NCI-H69 (cell line): ENCODE results near the gene GARIN5B.

Experiments used
- DNase-seq: peaks from one replicate; lab custom pipeline; 2025; lab: John Stamatoyannopoulos, UW

GARIN5B gene

DNA sequence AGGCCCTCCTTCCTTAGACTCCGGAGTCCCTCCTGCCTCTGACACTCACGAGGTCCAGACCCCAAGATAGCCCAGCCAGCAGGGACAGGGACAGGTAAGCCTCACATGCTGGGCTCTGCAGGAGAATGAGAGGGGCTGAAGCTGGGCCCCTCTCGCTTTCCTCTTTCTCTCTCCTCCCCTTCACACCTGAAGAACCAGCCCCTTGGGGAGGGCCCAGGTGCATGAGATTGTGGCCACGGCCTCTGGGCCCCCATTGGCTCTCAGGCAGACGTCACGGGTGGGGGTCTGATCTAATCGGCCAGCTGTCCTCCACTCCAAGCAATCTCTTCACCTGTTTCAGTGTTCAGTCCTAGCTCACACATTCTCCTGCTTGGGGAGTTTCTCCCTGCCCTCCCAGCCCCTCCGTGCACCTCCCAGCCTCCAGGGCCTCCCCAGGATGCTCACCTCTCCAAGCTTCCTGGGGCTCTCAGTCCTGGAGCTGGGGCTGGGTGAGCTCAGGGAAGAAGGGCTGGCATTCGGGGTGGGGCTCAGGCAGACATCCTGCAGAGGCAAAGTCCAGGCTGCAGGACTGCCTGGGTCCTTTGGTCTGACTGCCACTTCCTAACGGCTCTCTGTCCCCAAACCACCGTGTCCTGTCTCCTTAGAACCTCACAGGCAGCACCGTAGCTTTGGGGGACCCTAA is 40.7 kb downstream of the GARIN5B start:
- peak; percentile 35 for DNase-seq

DNA sequence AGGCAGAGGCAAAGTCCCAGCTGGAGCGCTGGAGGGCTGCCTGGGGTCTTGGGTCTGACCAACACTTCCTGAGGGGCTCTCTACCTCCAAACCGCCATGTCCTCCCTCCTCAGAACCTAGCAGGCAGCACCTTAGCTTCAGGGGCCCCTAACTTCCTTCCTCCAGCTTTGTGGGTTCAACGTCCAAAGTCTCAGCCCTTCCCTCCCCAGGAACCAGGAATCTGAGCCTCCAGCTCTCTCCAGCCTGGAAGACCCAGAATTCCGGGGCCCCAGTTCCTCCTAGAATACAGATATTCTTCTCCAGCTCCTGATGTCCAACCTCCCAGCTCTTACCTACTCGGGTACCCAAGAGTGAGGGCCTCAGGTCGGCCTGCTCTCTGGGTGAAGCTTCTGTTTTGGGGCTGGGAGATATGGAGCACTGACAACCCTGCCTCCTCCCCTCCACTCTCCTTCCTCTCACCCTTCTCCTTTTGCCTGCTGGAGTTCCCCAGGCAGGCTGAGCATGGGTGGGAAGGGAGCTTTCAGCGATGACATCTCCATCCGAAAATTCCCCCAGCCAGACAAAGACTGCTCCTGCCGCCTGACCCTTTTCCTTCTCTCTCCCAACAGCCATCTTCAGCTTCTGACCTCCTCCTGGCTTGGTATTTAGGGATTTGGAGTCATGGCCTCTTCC is 41.5 kb downstream of the GARIN5B start:
- no peak for DNase-seq

DNA sequence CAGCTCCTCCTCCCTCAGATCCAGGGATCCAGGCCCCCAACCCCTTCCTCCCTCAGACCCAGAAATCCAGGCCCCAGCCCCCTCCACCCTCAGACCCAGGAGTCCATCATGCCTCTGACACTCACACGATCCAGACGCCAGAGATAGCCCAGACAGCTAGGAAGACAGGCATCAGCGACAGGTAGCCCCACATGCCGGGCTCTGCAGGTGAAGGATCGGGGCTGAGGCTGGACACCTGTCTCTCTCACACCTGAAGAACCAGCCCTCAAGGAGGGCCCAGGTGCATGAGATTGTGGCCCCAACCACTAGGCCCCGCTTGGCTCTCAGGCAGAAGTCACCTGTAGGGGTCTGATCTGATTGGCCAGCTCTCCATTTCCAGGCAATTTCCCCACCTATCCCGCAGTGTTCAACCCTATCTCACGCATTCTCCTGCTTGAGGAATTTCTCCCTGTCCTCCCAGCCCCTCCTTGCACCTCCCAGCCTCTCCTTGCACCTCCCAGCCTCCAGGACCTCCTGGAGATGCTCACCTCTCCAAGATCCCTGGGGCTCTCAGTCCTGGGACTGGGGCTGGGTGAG is 42.1 kb downstream of the GARIN5B start:
- DNase-seq, result no peak

DNA sequence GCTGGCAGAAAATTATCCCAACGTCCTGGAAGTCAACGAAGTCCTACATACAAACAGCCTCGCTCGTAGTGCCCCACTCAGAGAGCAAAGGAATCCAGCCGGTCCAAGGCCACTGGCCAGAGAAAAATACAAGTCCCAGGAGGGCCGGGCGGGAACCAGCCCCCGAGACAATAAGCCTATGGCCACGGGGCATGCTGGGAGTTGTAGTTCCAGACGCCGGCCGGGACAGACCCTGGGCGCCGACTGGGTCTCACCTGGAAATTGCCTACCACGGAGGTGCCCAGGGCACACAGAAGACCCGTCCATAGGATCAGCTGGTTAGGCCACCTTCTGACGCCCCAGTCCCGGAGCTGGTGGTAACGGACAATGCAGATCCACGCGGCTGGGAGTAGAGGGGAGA is 43.3 kb downstream of the GARIN5B start:
- DNase-seq, result peak; percentile 70

DNA sequence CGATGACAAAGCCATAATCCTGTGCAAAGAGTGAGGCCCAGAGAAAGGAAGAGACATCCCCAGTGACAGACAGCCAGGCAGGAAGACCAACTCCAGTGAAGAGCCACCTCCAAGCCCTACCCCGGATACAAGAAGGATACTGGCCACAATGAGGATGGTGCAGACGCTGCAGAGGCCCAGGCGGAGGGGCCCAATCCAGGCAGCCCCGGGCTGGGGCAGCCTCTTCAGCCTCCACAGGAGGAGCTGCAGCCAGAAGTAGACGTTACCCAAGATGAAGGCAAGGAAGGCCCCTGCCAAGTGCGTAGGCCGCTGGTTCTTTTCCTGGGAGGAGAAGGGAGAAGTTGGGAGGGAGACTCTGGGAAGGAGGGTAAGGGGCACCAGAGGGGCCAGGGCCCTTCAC is 46.4 kb downstream of the GARIN5B start:
- no peak for DNase-seq

DNA sequence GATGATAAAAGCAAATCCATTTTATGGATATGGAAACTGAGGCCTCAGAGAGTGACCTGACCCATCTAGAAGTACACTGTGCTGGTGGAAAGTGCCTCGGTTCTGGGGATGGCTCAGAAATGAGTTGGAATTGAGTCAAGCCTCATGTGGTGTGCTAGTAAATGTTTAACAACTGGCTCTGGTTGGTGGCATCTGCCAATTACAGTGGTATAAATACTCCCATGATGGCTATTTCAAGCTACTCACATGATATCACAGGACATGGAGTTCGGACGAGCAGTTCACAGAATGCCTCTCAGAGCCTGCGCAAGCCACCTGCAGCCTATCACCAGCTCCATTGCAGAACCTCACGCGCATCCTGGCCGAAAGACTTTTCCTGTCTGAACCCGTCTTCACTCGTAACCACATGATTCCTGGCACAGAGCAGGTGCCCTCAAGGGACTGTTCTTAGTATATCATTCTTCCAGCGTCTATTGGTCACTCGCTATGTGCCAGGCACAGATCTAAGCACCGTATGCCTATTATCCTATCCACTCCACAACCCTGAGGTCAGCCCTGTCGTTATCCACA is 47.0 kb downstream of the GARIN5B start:
- no peak for DNase-seq

DNA sequence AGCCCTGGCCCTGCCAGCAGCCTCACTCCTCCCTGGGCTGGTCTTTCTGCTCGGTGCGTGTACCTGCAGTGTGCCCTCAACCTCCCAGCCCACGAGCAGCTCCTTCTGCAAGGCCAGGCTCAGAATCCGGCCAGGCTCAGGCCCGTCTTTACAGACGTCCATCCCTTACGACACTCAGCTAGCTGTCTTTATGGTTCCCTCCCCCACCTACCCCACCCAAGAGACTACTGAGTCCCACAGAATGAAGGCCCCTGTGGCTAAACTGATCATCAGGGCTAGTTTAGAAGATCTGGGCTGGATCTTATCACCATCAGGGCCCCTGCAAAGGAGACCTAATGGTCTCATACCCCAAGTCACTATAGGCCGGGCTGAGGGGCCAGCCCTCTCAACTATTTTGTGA is 48.7 kb downstream of the GARIN5B start:
- DNase-seq, result no peak

DNA sequence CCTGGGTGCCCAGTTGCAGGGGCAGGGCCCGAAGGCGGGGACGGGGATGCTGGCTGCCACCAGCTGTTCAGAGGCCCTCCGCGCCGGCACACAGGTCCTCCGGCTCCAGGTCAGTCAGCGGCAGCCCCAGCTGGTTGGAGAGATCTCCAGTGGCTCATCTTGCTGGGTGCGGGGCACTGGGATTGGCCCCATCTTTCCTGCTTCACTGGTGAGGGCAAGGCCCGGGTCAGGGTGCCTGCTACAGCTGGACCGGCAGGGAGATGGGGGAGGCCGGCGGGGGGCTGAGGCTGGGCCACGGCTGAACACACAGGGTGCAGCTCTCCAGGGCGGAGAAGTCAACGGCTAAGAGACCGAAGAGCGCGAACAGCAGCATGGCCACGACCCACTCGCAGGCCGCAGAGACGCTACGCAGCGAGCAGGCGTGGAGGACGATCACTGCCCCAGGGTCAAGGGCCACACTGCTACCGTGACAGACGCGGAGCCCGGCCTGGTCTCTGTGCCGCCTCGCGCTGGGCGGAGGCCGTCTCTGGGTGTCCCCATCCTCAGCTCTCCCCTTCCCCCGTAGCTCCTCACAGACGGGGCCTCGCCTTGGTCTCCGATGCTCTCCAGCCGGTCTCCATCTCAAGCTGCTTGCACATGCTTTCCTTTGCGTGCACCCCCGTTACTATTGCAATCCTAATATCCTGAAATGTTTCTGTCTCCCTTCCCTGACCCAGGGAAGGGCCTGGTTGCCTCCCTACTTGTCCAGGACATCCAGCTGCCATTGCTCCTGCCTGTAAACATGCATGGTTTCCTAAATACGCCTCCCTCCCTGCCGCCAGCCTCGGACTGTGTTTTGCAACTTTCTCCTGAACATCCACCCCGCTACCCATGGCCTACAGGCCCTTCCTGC is 50.2 kb downstream of the GARIN5B start:
- no peak for DNase-seq

DNA sequence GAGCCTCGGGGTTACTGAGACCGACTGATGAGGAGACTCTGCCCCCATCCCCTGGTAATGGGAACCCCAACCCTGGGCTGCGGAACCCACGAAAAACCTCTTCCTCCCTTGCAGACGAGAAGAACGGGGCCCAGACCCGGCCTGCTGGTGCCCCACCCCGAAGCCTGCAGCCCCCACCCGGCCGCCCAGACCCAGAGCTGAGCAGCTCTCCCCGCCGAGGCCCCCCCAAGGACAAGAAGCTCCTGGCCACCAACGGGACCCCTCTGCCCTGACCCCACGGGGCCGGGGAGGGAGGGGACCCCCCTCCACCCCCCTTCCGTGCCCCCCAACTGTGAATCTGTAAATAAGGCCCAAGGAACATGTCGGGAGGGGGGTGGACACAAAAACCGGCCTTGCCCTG is 51.3 kb downstream of the GARIN5B start:
- no peak for DNase-seq

DNA sequence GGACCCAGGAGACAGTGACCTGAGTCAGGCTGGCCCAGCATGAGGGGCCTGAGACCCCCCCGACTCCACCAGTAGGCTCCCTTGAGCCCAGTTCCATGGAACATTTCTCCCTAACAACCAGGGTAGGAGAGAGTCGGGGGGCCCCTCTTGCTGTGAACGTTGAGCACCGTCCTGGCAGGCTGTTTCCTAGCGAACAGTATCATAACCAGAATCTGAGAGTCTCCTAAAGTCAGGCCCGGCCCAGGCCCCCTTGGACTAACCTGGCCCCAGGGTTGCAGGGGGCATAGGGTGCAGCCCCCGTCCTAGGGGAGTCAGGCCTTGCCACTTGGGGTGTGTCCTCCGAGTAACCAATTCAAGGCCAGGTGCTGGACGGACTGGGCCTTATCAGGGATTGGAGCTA is 51.7 kb downstream of the GARIN5B start:
- no peak for DNase-seq

DNA sequence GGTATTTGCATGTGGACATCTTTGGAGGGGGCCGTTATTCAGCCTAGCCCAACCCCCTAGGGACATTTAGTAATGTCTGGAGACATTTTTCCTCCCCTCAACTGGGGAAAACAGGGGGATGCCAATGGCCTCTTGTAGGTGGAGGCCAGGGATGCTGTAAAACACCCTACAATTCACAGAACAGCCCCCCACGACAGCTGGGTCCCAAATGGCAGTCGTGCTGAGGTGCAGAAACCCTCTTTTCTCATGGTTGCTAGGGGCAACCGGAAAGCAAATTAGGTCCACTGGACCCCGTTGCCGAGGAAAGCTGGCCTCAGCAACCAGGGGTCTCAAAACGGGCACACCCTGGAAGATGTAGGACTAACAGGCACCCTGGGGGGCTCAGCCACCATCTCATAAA is 52.6 kb downstream of the GARIN5B start:
- no peak for DNase-seq

DNA sequence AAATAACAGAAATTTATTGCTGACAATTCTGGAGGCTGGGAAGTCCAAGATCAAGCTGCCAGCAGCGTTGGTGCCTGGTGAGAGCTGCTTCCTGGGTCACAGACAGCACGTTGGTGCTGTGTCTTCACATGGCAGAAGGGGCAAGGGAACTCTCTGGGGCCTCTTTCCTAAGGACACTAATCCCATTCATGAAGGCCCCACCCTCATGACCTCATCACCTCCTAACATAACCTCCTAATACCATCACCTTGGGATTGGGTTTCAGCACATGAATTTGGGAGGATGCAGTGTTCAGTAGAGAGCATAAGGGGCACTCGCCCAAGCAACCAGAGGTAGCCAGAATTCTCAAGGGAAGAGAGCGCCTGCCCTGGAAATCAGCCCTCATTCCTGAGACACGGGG is 53.6 kb downstream of the GARIN5B start:
- DNase-seq, result no peak

DNA sequence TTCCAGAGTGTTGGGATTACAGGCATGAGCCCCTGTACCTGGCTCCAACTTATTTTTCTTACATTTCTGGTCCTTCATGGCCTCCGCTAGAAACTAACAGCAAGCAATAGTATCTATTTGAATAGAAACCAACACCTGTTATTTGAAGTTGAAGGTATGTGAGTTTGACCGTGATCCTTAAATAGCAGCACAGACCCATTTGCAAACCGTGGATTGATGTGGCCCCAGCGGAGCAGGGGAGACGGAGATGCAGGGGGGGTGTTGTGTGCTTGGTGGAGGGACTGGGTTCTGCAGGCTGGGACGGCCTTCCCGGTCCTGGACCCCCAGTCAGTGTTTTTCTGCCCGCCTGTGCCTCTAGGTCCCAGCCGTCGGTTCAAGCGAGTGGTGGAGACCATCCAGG is 54.8 kb downstream of the GARIN5B start:
- no peak for DNase-seq

DNA sequence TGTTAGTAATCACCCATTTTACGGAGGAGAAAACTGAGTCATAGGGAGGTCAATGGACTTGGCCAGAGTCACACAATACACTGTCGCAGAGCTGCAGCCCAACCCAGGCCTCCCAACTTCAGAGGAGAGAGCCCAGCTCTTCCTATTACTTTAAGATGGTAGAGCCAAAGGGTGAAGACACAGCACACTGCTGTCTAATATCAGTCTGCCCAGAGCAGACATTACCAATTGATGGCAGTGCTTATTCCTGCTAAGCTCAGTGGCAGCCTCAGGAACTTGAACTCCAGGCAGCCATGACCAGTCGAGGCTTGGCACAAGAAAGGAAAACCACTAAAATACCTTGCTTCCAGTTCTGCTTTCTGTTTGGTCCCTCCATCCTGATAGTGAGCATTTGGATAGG is 56.3 kb downstream of the GARIN5B start:
- DNase-seq, result no peak

DNA sequence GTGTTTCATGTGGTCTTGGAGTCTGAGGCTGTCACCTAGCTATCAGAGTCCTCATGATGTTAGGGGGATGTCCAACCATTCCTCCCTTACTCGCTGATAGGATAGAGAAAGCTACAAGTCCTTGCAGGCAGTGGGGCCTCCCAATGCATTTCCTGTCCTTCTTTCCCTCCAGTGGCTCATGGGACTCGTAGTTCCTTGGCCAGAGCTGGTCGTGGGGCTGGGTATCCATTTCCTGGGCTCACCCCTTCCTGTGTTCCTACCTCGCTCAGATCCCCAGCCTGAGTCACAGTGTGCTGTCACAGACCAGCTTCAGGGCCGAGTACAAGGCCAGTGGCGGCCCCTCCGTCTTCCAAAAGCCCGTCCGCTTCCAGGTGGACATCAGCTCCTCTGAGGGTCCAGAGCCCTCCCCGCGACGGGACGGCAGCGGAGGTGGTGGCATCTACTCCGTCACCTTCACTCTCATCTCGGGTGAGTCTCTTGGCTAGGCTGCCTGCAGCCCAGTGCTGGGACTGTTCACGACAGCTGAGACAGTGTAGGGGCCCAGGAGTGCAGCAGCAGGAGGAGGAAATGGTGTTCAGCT is 57.0 kb downstream of the GARIN5B start:
- peak; percentile 12 for DNase-seq

DNA sequence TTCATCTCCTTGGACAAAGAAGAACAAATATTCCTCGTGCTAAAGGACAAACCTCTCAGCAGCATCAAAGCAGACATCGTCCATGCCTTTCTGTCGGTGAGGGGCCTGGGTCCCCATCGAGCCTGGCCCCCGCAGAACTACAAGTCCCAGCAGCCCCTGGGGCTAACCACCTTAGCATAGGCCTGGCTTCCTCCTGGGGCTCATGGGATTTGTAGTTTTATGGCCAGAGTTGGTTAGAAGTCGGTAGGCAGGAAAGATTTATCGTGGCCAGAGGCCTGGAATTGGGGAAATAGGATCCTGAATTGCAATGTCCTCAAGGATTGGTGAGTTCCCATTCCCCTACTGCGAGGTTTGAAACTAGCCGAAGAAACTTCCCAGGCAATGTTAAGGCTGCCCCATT is 57.6 kb downstream of the GARIN5B start:
- DNase-seq, result peak; percentile 62

DNA sequence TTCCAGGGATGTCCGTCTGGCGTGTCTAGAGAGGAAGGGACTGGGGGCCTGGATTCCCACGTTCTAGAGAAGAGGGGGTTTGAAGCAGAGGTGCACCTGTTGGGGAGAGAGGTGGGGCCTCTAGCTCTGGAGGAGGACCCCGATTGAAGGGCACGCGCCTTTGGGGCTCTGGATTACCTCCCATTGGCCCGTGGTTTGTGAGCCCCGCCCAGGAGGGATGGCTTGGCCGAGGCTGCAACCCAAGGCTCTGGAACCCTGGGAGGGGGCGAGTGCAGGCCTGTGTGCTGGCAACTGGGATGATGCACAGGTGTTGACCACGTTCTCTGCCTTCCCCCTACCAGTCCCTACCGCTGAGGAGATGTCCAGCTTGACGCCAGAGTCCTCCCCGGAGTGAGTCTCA is 58.1 kb downstream of the GARIN5B start:
- no peak for DNase-seq
